ENCODE results near the gene MCC. TPM values are rescaled to one million over a fixed set of nuclear protein-coding genes. Genes with fewer than 3 reads are reported as not detected.

MCC gene
- total and polyA plus RNA-seq, 9 donors: 29.8 to 262 (median 108) TPM

GRCh38 chr5:113218200-113218599 is 270.1 kb downstream of the MCC start:
- DNase-seq: no peak
- Histone ChIP-seq H3K36me3 (no peaks in the 10 kb centered on the region), H3K4me1 (ENCODE audit: insufficient read depth) (peaks cover 30% of the 10 kb centered on the region), H3K4me3 (no peak overlapping the region), H3K27me3 (no peaks in the 10 kb centered on the region), H3K27ac (peak overlapping the region in 1 of 2 donors; percentile 44), H3K9me3 (no peaks in the 10 kb centered on the region)
- 27 to 38% (median 37%) methylated on average over 8 of the region's 8 CpGs for WGBS, 3 donors
- TF ChIP-seq POLR2A (IDR thresholded peaks at IDR 0.05) (no peak), CTCF (IDR thresholded peaks at IDR 0.05) (no peak), EP300 (IDR thresholded peaks at IDR 0.05) (no peak)
- intact Hi-C loops (cut with DNase I): no loop called here

DNA sequence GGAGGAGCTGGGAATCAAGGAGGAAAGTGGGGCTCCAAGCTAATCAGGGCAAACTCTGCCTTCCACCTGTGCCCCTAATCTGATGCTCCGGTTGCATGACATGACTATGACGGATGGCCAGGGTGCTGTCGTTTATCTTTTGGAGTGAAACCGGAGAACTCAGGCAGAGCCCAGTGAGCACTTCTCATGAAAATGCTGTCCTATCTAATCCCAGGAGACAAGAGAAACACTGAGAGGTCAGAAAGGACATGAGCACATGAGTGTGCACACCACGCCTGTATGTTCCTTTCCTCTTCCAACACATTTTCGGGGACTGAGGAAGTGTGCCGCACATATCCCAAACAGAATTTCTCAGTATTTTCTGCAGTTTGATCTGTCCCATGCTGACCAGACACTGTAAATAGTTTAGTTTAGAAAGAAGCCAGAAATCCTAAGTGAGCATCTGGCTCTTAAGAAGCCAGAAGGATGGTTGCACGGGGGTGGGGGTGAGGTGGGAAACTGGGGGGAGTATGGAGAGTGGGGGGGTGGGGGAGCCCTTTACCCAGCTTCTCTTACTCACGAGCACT is 270.6 kb downstream of the MCC start:
- intact Hi-C loops (cut with DNase I): no loop called here
- no peak for DNase-seq
- Histone ChIP-seq H3K4me1 (ENCODE audit: insufficient read depth) (peaks cover 33% of the 10 kb centered on the region), H3K27ac (peak overlapping the region in 1 of 2 donors; percentile 44), H3K27me3 (no peaks in the 10 kb centered on the region), H3K36me3 (no peaks in the 10 kb centered on the region), H3K4me3 (no peak overlapping the region), H3K9me3 (no peaks in the 10 kb centered on the region)
- no peak for TF ChIP-seq CTCF (IDR thresholded peaks at IDR 0.05)
- TF ChIP-seq EP300 (IDR thresholded peaks at IDR 0.05): no peak
- TF ChIP-seq POLR2A (IDR thresholded peaks at IDR 0.05): no peak
- WGBS, 3 donors: 34 to 51% (median 48%) methylated on average over 9 of the region's 9 CpGs

DNA sequence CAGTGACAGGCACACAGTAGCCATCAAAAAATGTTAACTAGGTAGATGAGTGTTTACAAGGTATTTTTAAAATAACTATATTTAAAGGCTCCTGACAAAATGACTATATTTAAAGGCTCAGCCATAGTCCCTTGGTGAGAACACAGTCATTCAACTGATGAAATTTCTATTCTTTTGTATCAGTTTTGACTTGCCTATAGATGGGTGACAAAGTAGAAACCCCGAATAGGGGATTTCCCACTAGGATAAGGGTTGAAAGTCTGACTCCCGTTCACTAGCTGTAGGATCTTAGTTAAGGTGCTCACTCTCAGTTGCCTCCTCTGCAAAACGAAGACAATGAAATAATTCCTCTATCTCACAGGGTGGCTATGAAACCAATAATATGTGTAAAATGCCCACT is 271.7 kb downstream of the MCC start:
- no peak for DNase-seq
- no peak overlapping the region for H3K4me3 ChIP-seq
- peaks cover 37% of the 10 kb centered on the region for H3K4me1 ChIP-seq (ENCODE audit: insufficient read depth)
- no peaks in the 10 kb centered on the region for H3K27me3 ChIP-seq
- intact Hi-C loops (cut with DNase I): no loop called here
- H3K27ac ChIP-seq: no peak overlapping the region
- H3K9me3 ChIP-seq: no peaks in the 10 kb centered on the region
- H3K36me3 ChIP-seq: no peaks in the 10 kb centered on the region
- 88 to 91% (median 89%) methylated on average over 3 of the region's 3 CpGs for WGBS, 3 donors
- TF ChIP-seq POLR2A (IDR thresholded peaks at IDR 0.05): no peak
- TF ChIP-seq EP300 (IDR thresholded peaks at IDR 0.05): no peak
- TF ChIP-seq CTCF (IDR thresholded peaks at IDR 0.05): no peak

DNA sequence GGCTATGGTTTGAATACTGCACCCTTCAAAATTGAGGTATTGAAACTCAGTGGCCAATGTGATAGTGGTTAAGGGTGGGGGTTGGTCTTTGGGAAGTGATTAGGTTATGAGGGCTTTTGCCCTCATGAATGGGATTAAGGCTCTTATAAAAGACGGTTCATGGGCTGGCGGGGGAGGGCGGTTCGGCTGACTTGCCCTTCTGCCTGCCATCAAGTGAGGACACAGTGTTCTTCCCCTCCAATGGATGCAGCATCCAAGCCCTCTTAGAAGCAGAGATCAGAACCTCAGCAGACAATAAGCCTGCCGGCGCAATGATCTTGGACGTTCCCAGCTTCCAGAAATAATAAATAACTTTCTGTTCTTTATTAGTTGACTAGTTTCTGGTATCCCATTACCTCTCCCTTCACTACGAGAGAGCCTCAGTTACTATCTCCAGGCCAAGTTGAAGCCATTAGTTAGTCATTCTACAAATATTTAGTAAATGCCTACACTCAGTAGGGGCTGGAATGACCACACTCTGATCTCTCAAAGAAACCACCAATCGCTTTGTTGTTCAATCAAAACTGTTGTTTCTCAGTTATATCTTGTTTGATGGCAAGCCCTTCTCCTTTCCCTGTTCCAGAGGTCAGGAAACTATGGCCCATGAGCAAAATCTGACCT is 272.7 kb downstream of the MCC start:
- intact Hi-C loops (cut with DNase I): no loop called here
- Histone ChIP-seq H3K27me3 (no peaks in the 10 kb centered on the region), H3K9me3 (no peaks in the 10 kb centered on the region), H3K27ac (no peak overlapping the region), H3K4me1 (ENCODE audit: insufficient read depth) (peaks cover 34% of the 10 kb centered on the region), H3K36me3 (no peaks in the 10 kb centered on the region), H3K4me3 (no peak overlapping the region)
- 86 to 93% (median 89%) methylated on average over 9 of the region's 9 CpGs for WGBS, 3 donors
- TF ChIP-seq EP300 (IDR thresholded peaks at IDR 0.05) (no peak), CTCF (IDR thresholded peaks at IDR 0.05) (no peak), POLR2A (IDR thresholded peaks at IDR 0.05) (no peak)
- no peak for DNase-seq

All from ovary (tissue), 9 donors.